H1 (cell line): ENCODE data around the gene ACOT6. TPM values are rescaled to one million over a fixed set of nuclear protein-coding genes. Genes with fewer than 3 reads are reported as not detected.
"Not testable (repeated sequence)": the region's sequence is repeated elsewhere in the genome, so short reads cannot be mapped to it uniquely, and the experiment has no call there.

Experiments
- CTCF ChIA-PET: fragments of 300-600 bp; sonication (Branson Sonifier 250); formaldehyde crosslinking; loops from one replicate; lab custom pipeline; 2021; ENCODE audit not compliant: partially characterized antibody; lab: Charles Lee
- POLR2A ChIA-PET: fragments of 300-600 bp; sonication (Branson Sonifier 250); formaldehyde crosslinking; loops from one replicate; lab custom pipeline; 2021; ENCODE audit warnings: inconsistent platforms; ENCODE audit not compliant: partially characterized antibody; lab: Charles Lee
- DNase-seq, 2 experiments: peaks; one replicate each; pipeline versions ENCODE4 v3.0.0 to v3.0.0-alpha.2; 2010 to 2022; ENCODE audit warnings: low spot score in 2 of 2, low read depth in 1 of 2, mixed read lengths in 1 of 2
- FAIRE-seq: peaks from 2 replicates; lab custom pipeline; 2011; peaks lifted over from hg19 to GRCh38; lab: Jason Lieb, UNC
- H2AFZ ChIP-seq: 2 replicates; pipeline ENCODE4 v1.8.1; 2012; ENCODE audit warnings: low read length, inconsistent platforms
- H2AK5ac ChIP-seq: 2 replicates; pipeline ENCODE4 v1.6.1; 2013; ENCODE audit warnings: low read depth, low read length
- H2BK120ac ChIP-seq: replicated peaks from 2 replicates; pipeline ENCODE3; 2013; ENCODE audit warnings: low read depth, low read length, inconsistent platforms
- H2BK12ac ChIP-seq: 2 replicates; pipeline ENCODE4 v1.6.1; 2013; ENCODE audit warnings: low read depth, low read length
- H2BK15ac ChIP-seq: 2 replicates; pipeline ENCODE4 v1.6.1; 2013; ENCODE audit warnings: low read length
- H2BK20ac ChIP-seq: 2 replicates; pipeline ENCODE4 v1.6.1; 2013; ENCODE audit warnings: low read length
- H2BK5ac ChIP-seq: 2 replicates; pipeline ENCODE4 v1.6.1; 2013; ENCODE audit warnings: low read depth, low read length
- H3K14ac ChIP-seq: 2 replicates; pipeline ENCODE4 v1.6.1; 2013; ENCODE audit warnings: inconsistent platforms; ENCODE audit not compliant: insufficient read length
- H3K18ac ChIP-seq: 2 replicates; pipeline ENCODE4 v1.6.1; 2013; ENCODE audit warnings: low read length; ENCODE audit errors: extremely low read depth
- H3K23ac ChIP-seq: 2 replicates; pipeline ENCODE4 v1.6.1; 2013; ENCODE audit warnings: inconsistent platforms; ENCODE audit not compliant: insufficient read length
- H3K23me2 ChIP-seq: 2 replicates; pipeline ENCODE4 v1.6.1; 2013; ENCODE audit warnings: low read depth, low read length
- H3K27ac ChIP-seq: 2 replicates; pipeline ENCODE4 v1.6.1; 2011; ENCODE audit warnings: low read depth, low read length, inconsistent platforms
- H3K27me3 ChIP-seq, 4 experiments: replicated peaks in 1 of 4; 1 replicate in 1 of 4; 2 replicates in 3 of 4; pipeline versions ENCODE4 v1.6.1 to v1.8.1; 2011 to 2013; ENCODE audit warnings: low read length in 3 of 4, mild to moderate bottlenecking in 3 of 4, inconsistent platforms in 2 of 4, mixed read lengths in 2 of 4, moderate library complexity in 1 of 4; ENCODE audit not compliant: control insufficient read depth in 3 of 4, insufficient read depth in 3 of 4; ENCODE audit errors: extremely low read depth in 1 of 4
- H3K36me3 ChIP-seq, 4 experiments: 2 replicates each; pipeline versions ENCODE4 v1.6.1 to v1.8.1; 2011 to 2013; ENCODE audit warnings: mild to moderate bottlenecking in 4 of 4, low read length in 3 of 4, moderate library complexity in 2 of 4, control low read depth in 1 of 4, inconsistent platforms in 1 of 4; ENCODE audit not compliant: insufficient read depth in 4 of 4, control insufficient read depth in 2 of 4
- H3K4ac ChIP-seq: replicated peaks from 2 replicates; pipeline ENCODE3; 2013; ENCODE audit warnings: low read length, low read depth, mixed read lengths, inconsistent platforms; ENCODE audit not compliant: insufficient read length
- H3K4me1 ChIP-seq, 4 experiments: replicated peaks in 1 of 4; 1 replicate in 1 of 4; 2 replicates in 3 of 4; pipeline versions ENCODE4 v1.6.1 to v1.8.1; 2011 to 2013; ENCODE audit warnings: low read length in 3 of 4, inconsistent platforms in 2 of 4, mixed read lengths in 1 of 4; ENCODE audit not compliant: insufficient read depth in 4 of 4, control insufficient read depth in 3 of 4
- H3K4me2 ChIP-seq, 2 experiments: 2 replicates each; pipeline versions ENCODE4 v1.6.1 to v1.8.1; 2011 to 2013; ENCODE audit warnings: low read depth in 2 of 2, low read length in 2 of 2, control low read depth in 1 of 2, inconsistent platforms in 1 of 2, mild to moderate bottlenecking in 1 of 2; ENCODE audit not compliant: insufficient read depth in 1 of 2
- H3K4me3 ChIP-seq, 4 experiments: fragments of 200-600, 300-600 bp in 1 of 4; sonication (generic), shearing (Covaris generic), sonication (Bioruptor Twin) in 1 of 4; 2 replicates each; pipeline versions ENCODE4 v1.5.1 to v1.8.1; 2011 to 2016; ENCODE audit warnings: low read length in 4 of 4, low read depth in 3 of 4, control low read depth in 2 of 4, inconsistent platforms in 2 of 4, mild to moderate bottlenecking in 2 of 4, mixed read lengths in 1 of 4, moderate library complexity in 1 of 4; ENCODE audit not compliant: insufficient read depth in 2 of 4; ENCODE audit errors: extremely low read depth in 1 of 4
- H3K56ac ChIP-seq: replicated peaks from 2 replicates; pipeline ENCODE3; 2013; ENCODE audit warnings: low read depth, mild to moderate bottlenecking, mixed read lengths, low read length, inconsistent platforms; ENCODE audit not compliant: insufficient read length
- H3K79me1 ChIP-seq: 2 replicates; pipeline ENCODE4 v1.6.1; 2013; ENCODE audit warnings: low read depth, low read length, control low read depth
- H3K79me2 ChIP-seq, 2 experiments: 2 replicates each; pipeline versions ENCODE4 v1.6.1 to v1.8.1; 2012 to 2013; ENCODE audit warnings: low read length in 2 of 2, mild to moderate bottlenecking in 2 of 2, inconsistent platforms in 1 of 2; ENCODE audit not compliant: insufficient read depth in 2 of 2, control insufficient read depth in 1 of 2
- H3K9ac ChIP-seq, 4 experiments: replicated peaks in 1 of 4; 1 replicate in 1 of 4; 2 replicates in 3 of 4; pipeline versions ENCODE4 v1.6.1 to v1.8.1; 2011 to 2013; ENCODE audit warnings: low read depth in 3 of 4, low read length in 3 of 4, control low read depth in 2 of 4, mild to moderate bottlenecking in 2 of 4, moderate library complexity in 2 of 4, inconsistent platforms in 1 of 4; ENCODE audit errors: extremely low read depth in 1 of 4
- H3K9me3 ChIP-seq, 2 experiments: 2 replicates each; pipeline versions ENCODE4 v1.6.1 to v1.8.1; 2012 to 2013; ENCODE audit warnings: mild to moderate bottlenecking in 2 of 2, moderate library complexity in 2 of 2, control low read depth in 1 of 2, inconsistent platforms in 1 of 2, low read depth in 1 of 2, low read length in 1 of 2, mixed read lengths in 1 of 2; ENCODE audit not compliant: insufficient read depth in 2 of 2
- H4K20me1 ChIP-seq, 2 experiments: replicated peaks in 1 of 2; 2 replicates each; pipeline versions ENCODE3 to v1.8.1; 2011 to 2013; ENCODE audit warnings: inconsistent platforms in 2 of 2, low read length in 2 of 2, mild to moderate bottlenecking in 1 of 2; ENCODE audit not compliant: insufficient read depth in 2 of 2, control insufficient read depth in 1 of 2
- H4K5ac ChIP-seq: 2 replicates; pipeline ENCODE4 v1.6.1; 2013; ENCODE audit warnings: low read length, low read depth, mixed read lengths, inconsistent platforms; ENCODE audit not compliant: insufficient read length
- H4K8ac ChIP-seq: 2 replicates; pipeline ENCODE4 v1.8.0; 2013; ENCODE audit warnings: mild to moderate bottlenecking, moderate library complexity, low read length, inconsistent platforms; ENCODE audit not compliant: insufficient read depth; ENCODE audit errors: extremely low read depth
- H4K91ac ChIP-seq: replicated peaks from 2 replicates; pipeline ENCODE3; 2013; ENCODE audit warnings: low read length, mixed read lengths, inconsistent platforms; ENCODE audit not compliant: insufficient read length
- RAD21 ChIP-seq, 2 experiments: IDR thresholded peaks in 1 of 2; conservative IDR thresholded peaks in 1 of 2; 2 replicates each; pipeline ENCODE4 v1.6.1; 2011; ENCODE audit warnings: low read depth in 2 of 2, low read length in 2 of 2, improper control_type of control experiment in 1 of 2, inconsistent platforms in 1 of 2, mild to moderate bottlenecking in 1 of 2, moderate library complexity in 1 of 2
- YY1 ChIP-seq: IDR thresholded peaks from 2 replicates; pipeline ENCODE4 v1.6.1; 2011; ENCODE audit warnings: low read depth, mild to moderate bottlenecking, low read length
- WGBS, 2 experiments: shearing (Covaris generic) in 1 of 2; methylation state at CpG; one replicate each; pipeline versions ENCODE4 v1.1.6 to v1.1.7; 2013 to 2015; ENCODE audit warnings: low lambda C conversion rate in 2 of 2, mixed read lengths in 2 of 2, inconsistent platforms in 1 of 2, low coverage in 1 of 2, missing lambda C conversion rate in 1 of 2; ENCODE audit not compliant: insufficient replicate concordance in 2 of 2, insufficient coverage in 1 of 2, insufficient read length in 1 of 2; ENCODE audit errors: extremely low coverage in 1 of 2, missing lambda C conversion rate in 1 of 2; 5-methylcytosine and 5-hydroxymethylcytosine counted together
- polyA plus RNA-seq, 7 experiments: library from polyadenylated mRNA; depleted of rRNA in 3 of 7; stranded (reverse) in 5 of 7; unstranded in 2 of 7; fragments of >200 nt in 5 of 7; fragments of 200-250 nt in 2 of 7; gene quantifications; 1 replicate in 5 of 7; 2 replicates in 1 of 7; 4 replicates in 1 of 7; pipeline versions ENCODE4 v1.2.1 to v1.2.3, GENCODE V29; 2011 to 2013; ENCODE audit warnings: missing spikeins in 2 of 7, mixed read lengths in 2 of 7
- total RNA-seq: library from RNA; stranded (reverse); fragmentation: NEBNext Ultra II Directional; extraction: Animal tissue kit (Norgen Biotek cat#: 25700); gene quantifications from 2 replicates; pipeline ENCODE4 v1.2.1, GENCODE V29; 2021
- TF ChIP-seq, protein P1 (sequence below), 3 experiments: IDR thresholded peaks; 1 replicate in 2 of 3; 2 replicates in 1 of 3; pipeline versions ENCODE4 v1.5.1 to v1.6.1; 2011; ENCODE audit warnings: low read length in 3 of 3, mild to moderate bottlenecking in 3 of 3, inconsistent platforms in 2 of 3, low read depth in 1 of 3, moderate library complexity in 1 of 3; ENCODE audit not compliant: insufficient read depth in 1 of 3; ENCODE audit errors: control extremely low read depth in 1 of 3

Gene ACOT6
- total and polyA plus RNA-seq, 2 of the 8 experiments (the other 6 are each of a cell fraction or from before 2014, with no cell fraction given): not detected

DNA sequence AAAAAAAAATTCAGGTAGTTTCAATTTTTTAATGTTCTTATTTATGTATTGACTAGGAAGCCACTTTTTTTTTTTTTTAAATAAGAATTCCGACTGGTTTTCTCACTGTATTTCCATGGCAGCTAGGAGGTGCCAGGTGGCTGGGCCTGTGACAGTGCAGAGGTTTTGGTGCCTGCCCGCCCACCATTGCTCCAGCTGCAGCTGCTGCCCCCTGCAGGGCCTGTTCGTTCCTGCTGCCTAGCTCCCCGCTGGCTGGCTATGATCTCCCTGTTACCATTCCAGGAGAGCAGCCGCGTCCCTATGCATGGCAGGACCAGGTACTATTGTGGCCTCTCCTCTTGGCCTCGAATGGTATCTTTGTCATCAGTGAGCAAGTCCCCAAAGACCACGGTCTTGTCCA lies 41.4 kb upstream of the ACOT6 start:
- not testable (repeated sequence) for H2BK120ac ChIP-seq, H3K36me3 ChIP-seq, H3K4me1 ChIP-seq, H2BK15ac ChIP-seq, H3K56ac ChIP-seq, H4K5ac ChIP-seq, H3K14ac ChIP-seq, H2BK20ac ChIP-seq, H4K20me1 ChIP-seq, H3K23me2 ChIP-seq, H3K79me1 ChIP-seq, H3K9me3 ChIP-seq, H3K27me3 ChIP-seq, H2BK5ac ChIP-seq, H3K4ac ChIP-seq, H2AK5ac ChIP-seq, H2AFZ ChIP-seq, H3K23ac ChIP-seq, H2BK12ac ChIP-seq, H4K8ac ChIP-seq, H3K18ac ChIP-seq, H3K9ac ChIP-seq, H3K4me3 ChIP-seq, H3K27ac ChIP-seq, FAIRE-seq, H3K79me2 ChIP-seq, H4K91ac ChIP-seq
- POLR2A ChIA-PET: interaction anchor here (1.0 to 3.5 kb wide), 11 partner anchors 19 to 147 kb away, joined by 3 to 11 read pairs (median 4); partner anchors contain the start of genes ACOT1, ACOT4, ACOT6 and RIOX1
- H3K4me2 ChIP-seq: peak overlapping the region in 1 of 2 experiments; percentile 40; a peak in 1 of 4 replicates
- peak in 1 of 2 experiments; percentile 86 for DNase-seq
- CTCF ChIA-PET: interaction anchor here (0.6 to 5.8 kb wide), 16 partner anchors 12 to 489 kb away, joined by 3 to 22 read pairs (median 5); partner anchors contain the start of genes ACOT6, HEATR4 and ZNF410
- peak; percentile 37 to 49 for TF ChIP-seq RAD21 (IDR thresholded peaks at IDR 0.05 in 1 of 2, conservative IDR thresholded peaks at IDR 0.05 in 1 of 2; ENCODE audit: low read depth in 2 of 2, low read length in 2 of 2)
- TF ChIP-seq, protein P1, sequence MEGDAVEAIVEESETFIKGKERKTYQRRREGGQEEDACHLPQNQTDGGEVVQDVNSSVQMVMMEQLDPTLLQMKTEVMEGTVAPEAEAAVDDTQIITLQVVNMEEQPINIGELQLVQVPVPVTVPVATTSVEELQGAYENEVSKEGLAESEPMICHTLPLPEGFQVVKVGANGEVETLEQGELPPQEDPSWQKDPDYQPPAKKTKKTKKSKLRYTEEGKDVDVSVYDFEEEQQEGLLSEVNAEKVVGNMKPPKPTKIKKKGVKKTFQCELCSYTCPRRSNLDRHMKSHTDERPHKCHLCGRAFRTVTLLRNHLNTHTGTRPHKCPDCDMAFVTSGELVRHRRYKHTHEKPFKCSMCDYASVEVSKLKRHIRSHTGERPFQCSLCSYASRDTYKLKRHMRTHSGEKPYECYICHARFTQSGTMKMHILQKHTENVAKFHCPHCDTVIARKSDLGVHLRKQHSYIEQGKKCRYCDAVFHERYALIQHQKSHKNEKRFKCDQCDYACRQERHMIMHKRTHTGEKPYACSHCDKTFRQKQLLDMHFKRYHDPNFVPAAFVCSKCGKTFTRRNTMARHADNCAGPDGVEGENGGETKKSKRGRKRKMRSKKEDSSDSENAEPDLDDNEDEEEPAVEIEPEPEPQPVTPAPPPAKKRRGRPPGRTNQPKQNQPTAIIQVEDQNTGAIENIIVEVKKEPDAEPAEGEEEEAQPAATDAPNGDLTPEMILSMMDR (IDR thresholded peaks at IDR 0.05; ENCODE audit: control extremely low read depth in 1 of 3, insufficient read depth in 1 of 3, low read depth in 1 of 3, low read length in 3 of 3): peak; percentile 35 to 68 (median 62)
- TF ChIP-seq YY1: peak; percentile 48
- WGBS, 2 experiments: 38% methylated on average over 7 of the region's 8 CpGs; no CpG with 5 or more reads in 1 of the 2 experiments
